GM21529 (cell line): Measurements from ENCODE around the gene VAMP2.

ENCODE experiments used
- ATAC-seq: cut with Tn5 transposase; IDR thresholded peaks from one replicate; pipeline ENCODE4 v1.9.1; 2021; ENCODE audit not compliant: unreplicated experiment

VAMP2 gene

DNA sequence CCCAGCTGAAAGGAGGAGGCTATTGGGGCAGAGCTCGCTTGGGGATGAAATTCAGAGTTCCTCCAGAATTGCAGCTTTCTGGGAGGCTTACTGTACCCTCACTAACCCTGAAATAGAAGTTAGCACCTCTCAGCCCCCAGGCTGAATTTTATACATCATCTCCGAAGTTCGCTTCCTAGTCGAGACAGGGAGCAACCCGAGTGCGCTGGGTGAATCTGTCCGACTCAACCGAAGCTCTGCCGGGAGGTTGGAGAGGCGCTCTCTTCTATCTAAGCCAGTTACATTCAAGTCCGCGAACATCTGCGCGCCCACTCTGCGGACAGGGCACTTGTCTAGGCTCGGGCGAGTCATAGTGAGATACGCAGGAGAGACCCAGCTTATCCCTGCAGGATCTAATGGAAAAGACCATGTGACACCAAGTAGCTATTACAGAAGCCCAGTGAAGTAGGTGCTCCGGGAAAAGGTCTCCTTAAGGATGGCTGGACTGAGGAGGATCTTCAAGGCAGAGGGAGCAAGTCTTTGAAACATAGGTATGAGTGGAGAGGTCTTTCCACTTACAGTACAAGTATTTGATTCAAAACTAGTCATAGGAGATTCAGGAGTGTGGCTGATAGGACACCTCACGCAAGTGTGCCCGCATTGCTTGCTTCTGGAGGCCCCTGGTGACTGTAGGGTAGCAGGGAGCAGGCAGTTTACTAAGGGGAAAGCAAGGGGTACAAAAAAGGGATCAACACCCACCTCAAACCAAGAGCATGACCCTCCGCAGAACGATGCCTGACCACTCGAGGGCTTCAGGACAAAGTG lies 38.2 kb downstream of the VAMP2 start:
- no peak for ATAC-seq

DNA sequence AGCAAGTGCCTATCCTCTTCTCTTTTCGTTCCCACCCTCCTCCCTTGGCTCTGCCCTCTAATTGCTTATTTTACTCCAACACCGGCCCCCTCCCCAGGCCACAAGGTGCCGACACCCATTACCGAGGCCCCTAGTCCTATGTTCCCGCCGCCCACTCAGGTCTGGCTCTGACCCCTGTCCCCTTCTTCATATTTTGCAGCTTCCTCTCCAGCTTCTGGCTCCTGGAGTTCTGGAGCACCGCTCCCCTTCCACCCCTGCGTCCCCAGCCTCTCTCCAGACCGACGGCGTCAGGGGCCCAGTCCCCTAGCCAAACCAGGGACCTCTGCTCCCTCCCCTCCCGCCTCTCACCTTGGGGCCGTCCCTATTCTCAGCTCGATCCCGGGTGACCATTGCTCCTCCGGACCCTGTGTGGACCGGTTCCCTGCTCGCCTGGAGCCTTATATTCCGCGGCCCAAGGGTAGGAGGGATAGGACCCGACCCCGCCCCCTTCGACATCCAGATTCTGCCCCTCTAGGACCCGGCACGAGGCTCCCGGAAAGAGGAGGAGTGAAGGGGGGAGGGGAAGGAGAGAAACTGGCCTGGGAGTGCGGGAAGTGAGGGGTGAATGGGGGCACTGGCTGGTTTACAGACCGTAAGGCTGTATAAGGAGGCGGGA lies 38.9 kb downstream of the VAMP2 start, which contains the start of gene HES7:
TSS of gene HES7 (minus strand) at position 412 of the 655 bp plus-strand sequence. CDS start at position 390, 22 bp downstream.
- ATAC-seq, result no peak

DNA sequence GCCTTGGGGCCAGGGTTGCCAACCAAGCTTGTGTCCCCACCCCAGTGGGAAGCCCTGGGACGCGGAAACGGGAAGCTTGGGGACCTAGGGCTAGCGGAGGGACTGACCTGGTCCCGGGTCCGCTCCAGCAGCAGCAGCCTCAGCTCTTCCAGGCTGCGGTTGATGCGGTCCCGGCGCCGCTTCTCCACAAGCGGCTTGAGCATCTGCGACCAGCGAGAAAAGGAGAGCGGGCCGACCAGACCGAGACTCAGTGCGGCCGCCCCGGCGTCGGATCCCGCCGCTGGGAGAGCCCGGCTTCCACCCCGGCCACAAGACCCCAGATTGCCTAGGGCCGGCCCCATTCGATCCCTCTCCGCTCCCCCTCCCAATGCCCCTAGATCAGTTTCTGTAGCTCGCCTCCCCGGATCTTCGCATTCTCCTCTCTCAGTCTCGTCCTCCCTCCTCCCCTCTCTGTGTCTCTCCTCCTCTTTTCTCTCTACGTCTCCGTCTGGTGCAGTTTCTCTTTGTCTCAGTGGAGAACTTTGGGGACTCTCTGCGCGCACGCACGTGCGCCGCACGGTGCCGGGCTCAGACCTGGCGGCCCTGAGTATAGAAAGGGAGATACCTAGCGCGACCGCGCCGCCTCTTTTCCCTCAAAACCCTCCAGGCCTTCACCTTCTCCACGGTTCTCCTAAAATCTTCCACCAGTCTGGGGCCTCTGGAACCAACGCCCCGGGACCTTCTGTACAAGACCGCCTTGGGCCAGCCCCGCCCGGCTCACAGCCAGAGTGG lies 39.6 kb downstream of the VAMP2 start:
- ATAC-seq, result no peak

DNA sequence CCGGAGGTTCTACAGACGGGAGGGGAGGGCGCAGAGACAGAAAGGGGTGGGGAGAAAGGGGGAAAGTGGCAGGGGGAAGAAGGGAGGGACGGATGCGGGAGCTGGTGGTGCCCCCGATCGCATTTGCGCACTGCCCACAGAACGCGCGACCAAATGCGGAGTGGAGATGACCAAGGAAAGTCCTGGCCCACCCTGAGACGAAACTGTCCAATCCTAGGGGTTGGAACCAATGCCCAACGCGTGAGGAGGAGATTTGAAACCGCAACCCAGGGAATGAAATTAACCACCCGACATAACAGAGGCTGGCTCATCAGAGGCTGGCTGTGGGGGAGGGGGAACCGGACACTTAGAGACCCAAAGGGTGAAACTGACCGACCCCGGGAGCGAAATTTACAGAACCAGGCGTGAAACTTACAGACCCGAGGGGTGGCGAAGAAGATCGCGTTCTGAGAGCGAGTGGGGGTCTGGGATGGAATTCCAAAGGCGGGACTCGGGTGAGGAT lies 40.3 kb downstream of the VAMP2 start:
- ATAC-seq, result no peak

DNA sequence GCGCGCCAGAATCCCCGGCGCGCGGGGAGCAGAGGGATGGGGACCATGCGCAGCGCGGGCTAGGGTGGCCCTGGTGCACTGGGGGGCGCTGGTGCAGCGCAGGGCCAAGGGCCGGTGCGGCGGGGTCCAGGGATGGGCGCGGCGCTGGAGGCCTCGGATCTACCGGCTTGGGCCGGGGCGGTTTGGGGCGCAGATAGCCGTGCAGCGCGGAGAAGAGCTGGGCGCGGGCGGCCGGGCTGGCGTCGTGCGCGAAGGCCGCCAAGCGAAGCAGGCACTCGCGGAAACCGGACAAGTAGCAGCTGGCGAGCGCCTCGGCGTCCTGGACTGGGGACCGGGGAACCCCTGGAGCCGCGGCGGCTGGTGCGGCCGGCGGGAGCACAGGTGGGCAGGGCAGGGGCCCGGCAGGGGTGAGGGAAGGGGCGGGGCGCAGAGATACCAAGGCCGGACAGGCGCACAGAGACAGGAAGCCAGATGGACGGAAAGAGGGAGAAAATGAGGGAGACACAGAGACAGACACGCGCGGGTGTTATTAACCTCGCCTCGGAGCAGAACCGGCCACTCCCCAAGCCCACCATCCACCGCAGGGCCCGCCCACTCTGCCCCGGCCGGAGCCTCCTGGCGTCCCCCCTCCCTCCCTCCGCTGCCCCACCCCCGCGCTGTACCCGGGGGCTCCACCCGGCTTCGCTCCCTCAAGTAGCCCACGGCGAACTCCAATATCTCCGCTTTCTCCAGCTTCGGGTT lies 40.9 kb downstream of the VAMP2 start:
- ATAC-seq, result peak; percentile 28

DNA sequence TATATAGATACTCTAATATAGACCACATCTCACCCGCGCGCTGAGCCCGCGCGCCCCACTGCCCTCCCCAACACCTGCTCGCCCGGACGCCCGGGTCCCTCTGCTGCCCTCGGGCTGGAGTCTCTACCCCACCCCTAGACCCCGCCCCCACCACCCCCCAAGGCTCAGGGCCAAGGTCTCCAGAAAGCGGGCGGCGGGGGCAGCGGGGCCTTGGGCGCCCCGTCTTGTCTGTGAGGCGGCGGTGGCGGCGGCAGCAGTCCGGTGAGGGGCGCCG lies 41.4 kb downstream of the VAMP2 start:
- peak; percentile 1 for ATAC-seq

DNA sequence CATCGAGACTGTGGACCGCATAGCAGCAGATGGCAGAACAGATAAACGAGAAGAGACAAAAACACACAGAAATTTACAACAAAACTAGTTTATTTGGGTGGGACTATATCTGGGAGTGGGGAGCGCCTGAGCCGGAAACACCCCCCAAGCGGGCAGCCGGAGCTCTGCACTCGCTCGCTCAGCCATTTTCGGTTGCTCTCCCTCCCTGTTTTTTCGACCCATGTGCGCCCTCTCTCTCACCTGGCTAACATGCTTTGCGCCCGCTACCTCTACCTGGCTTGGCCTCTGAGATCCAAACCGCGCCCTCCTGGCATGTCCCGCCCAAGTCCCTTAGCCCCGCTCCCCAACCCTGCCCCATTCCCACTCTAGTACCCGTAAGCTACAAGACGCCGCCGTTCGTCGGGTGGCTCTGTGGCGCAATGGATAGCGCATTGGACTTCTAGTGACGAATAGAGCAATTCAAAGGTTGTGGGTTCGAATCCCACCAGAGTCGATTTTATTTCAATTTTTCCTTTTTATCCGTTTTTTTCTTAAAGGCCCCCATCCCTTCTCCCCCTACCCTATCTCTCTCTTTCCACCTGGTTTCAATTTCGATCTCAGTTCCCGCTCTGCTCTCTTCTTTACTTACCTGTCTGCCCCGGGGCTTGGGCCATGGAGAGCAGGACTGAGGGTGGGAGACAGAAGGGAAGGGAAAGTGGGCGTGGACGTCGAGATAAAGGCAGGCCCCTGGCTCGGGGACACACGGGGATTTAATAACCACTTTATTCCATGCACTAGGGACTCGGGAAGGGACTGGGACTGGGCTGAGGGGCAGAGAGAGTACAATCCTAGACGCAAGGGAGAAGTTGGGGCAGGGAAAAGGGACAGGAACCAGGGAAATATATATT lies 42.0 kb downstream of the VAMP2 start:
- ATAC-seq, result no peak

DNA sequence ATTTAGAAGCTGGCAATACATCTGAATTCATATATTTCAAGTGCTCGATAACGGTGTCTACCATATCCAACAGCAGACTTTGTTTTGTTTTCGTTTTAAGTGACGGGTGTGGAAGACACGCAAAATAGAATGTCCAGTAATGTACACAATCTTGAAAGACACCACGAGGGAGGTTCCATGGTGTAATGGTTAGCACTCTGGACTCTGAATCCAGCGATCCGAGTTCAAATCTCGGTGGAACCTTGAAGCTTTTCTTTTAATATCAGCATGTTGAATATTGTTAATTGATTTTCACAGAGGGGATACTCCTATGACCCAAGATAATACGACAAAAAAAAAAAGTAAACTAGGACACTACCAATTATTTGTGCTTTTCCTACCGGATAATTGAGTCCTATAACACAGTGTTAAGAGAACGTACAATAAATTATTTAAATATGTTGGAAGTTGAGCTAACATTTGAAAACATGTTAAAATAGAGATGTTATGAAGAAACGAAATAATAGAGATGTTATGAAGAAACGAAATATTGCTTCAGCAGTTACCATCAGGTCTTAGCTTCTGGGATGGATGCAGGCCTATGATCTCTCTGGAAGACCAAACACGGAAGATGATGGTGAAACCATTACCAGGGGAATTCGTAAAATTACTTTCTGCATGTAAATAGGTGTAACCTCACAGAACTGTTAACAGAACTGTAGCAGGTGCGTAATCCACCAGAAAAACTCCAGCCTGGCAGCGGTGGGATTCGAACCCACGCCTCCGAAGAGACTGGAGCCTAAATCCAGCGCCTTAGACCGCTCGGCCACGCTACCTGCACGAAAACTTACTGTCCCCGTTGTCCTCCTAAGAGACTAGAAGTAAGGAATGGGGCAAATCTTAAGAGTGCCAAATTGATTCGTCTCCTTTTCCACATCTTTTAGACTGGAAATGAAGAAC lies 42.9 kb downstream of the VAMP2 start:
- peak; percentile 37 for ATAC-seq

DNA sequence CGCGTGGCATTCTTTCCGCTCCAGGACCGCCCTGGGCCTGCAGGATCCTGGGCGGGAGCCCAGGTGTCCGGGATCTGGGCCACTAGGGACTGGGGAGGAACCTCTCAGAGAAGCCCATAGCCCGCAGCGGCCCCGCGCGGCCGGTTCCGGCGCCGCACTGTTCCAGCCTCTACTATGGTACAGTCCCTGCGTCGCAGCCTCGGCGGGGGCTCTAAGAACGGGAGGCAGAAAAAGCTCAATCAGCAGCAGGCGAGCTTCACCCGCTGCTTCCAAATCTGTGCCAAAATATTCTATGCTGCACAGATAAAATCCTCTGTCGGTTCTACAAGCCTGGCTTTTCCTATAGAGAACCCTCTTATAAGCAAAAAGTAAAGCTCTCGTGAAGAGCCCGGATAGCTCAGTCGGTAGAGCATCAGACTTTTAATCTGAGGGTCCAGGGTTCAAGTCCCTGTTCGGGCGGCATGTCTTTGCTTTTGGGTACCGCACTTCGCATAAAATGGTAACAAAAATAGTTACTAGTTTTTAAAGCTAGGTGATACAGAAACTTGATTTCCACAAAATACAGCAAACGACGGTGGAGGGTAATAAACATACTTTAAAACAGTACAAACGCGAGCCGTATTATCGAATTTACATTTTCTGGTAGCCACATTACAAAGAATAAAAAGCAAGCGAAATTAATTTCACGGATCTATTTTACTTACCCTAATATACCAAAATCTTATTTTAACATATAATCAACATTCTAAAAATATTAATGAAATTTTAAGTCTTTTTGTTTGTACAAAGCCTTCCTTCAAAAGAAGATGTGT lies 43.8 kb downstream of the VAMP2 start:
- ATAC-seq, result peak; percentile 39

DNA sequence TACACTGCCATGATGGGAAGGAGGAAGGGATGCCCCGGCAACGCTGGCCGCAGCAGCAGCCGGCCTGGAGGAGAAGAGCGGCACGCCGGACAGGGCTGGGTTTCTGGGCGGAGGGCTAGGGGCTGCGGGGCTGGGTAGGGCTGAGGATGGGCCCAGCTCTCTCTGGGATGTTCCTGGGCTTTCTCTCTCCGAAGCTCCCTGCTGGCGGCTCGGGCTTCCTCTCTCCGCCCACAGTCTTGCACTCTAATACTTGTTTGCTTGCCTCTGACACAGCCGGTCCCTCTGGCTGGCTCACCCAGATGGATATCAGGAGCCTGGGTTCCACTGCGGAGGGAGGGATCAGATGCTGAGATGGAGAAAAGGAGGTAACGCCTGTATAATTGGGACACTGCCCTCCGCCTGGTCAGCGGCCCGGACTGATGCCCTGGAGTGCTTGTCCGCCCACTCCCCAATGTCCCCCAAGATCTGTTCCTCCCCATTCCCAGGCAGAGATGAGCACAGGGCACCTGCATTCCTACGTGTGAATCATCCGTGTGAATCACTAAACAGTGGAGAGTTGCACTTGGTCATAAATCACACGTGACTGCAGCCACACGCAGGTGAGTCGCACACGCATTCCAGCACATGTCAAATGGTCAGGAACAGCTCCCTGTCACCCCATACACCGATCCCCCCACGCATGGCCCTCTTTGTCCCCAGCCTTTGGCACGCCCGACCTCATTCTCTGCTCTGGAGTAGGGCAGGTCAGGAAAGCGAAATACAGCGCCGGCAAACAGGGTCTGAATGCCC lies 44.6 kb downstream of the VAMP2 start, which contains the start of gene ALOXE3:
TSS of gene ALOXE3 (minus strand) at position 535 of the 789 bp plus-strand sequence. CDS start at position 11, 524 bp downstream.
- no peak for ATAC-seq

DNA sequence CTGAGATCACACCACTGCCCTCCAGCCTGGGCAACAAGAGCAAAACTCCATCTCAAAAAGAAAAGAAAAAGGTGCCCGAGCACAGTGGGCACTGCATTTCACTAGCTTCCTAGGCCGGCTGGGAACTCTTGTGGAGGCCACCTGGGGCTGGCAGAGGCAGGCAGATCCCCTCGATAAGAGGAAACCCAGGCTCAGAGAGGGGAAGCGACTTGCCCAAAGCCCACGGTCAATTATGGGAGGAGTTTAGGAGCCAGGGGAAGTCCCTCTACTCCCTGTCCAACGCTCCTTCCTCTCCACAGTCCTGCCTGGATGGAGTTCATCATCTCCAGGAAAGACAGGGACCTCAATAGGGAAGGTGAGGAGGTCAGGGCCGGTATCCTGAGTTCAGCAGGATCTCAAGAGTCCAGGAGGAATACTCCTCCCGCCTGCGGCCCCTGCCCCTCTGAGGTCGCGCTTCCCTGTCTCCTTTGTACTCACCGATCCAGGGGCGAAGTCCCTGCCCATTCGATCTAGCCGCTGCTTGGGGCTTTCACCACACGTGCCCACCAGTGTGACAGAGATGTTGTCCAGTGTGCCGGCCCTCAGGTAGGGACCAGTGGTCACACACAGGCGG lies 45.3 kb downstream of the VAMP2 start:
- ATAC-seq, result no peak

DNA sequence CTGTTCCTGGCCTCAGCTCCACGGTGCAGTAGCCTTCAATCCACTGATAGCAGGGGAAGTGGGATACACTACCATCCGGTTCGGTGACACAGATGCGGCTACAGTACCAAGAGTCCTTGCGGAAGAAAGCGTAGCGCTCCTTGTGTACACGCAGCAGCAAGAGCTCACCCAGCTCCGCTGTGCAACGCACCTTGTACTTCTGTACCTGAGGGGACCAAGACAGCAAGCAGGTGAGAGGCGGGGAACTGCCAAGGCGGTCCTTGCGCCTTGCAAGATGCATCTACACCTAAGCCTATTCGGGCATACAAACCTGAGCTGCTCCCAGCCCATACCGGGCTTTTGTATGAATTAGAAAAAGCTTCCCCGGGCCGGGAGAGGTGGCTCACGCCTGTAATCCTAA lies 46.0 kb downstream of the VAMP2 start:
- no peak for ATAC-seq

DNA sequence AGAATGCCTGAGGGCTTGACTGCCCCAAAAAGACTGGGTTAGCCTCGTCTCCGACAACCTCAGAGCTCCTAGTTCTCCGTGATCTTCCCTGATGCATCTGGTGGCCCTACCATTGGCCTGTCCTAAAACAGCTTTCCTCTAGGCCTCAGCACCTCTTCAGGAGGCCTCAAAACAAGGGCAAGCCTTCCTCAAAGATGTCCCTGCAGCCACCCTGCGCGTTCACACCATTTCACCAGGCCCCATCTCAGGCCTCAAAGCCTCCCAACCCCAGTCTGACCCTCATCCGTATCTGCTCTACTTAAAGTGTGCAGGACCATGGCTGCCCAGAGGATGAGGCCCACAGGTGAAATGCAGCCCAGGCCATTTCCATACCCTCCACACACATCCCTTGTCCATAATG lies 51.8 kb downstream of the VAMP2 start:
- no peak for ATAC-seq

DNA sequence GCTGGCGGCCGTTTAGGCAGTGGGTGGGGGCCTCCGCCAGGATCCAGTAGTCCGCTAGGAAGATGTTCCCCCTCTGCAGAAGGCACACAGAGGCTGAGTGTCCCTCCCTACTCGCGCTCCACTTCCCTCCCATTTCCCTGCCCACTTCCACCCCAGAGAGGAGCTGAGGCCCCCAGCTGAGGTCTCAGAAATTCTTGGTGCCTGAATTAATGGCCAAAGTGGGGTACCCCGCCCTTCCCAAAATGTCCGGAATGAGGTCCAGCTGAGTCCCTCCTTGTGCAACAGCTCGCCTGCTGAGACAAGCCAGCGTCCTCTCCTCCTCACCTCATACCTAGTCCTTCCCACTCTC lies 52.3 kb downstream of the VAMP2 start:
- no peak for ATAC-seq

DNA sequence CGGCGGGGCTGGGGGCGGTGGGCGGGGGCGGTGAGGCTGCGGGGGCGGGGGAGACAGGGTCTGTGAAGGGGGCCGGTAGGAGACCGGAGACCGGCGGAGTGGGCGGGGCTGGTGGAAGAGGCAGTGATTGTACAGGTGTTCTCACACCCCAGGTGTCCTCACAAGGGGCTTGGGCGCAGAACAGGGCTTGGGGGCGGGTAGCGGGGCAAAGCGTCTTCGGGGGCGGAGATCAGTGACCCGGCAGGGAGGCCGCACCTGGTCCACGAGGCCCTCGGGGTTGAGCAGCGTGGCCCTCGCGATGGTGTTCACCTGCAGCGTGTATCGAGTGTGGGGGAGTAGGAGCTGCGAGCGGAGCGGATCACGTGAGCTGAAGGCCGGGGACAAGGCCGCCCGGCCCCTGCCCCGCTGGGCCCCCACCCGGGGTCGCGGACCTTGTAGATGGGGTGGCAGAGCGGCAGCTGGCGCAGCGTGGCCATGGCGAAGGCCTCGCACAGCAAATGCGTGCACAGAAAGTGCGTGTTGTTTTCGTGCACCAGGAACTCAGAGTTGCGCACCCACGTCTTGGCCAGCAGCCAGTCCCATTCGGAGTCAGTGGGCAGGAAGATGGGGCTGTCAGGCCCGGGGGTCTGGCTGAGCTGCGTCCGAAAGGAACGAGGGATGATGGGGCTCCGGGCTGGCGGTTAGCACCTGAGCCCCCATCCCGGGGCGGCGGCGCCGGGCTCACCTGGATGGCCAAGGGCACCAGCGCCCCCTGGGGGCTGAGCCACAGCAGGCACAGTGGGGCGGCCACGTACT lies 52.9 kb downstream of the VAMP2 start:
- no peak for ATAC-seq
